Measurements from ENCODE around the gene NCK2.

GRCh38 chr2:105815401-105815800, 70.7 kb downstream of the NCK2 start:
- TF ChIP-seq POLR2A (IDR thresholded peaks at IDR 0.05), result no peak
- TF ChIP-seq CTCF (IDR thresholded peaks at IDR 0.05), result no peak
